Cardiac muscle cell (in vitro differentiated cells and primary cell): Measurements from ENCODE around the gene TRA2B. TPM values are rescaled to one million over a fixed set of nuclear protein-coding genes. Genes with fewer than 3 reads are reported as not detected.
"Not testable (repeated sequence)": the region's sequence is repeated elsewhere in the genome, so short reads cannot be mapped to it uniquely, and the experiment has no call there.

Experiments
- DNase-seq, 2 donors: peaks; one replicate each; pipeline versions ENCODE4 v3.0.0 to v3.0.0-alpha.2; 2010 to 2017; ENCODE audit warnings: low read depth in 1 of 2, low spot score in 1 of 2
- H3K27ac ChIP-seq: fragments of 200-600 bp; sonication (generic); 2 replicates; pipeline ENCODE4 v1.5.1; 2016
- H3K27me3 ChIP-seq: fragments of 200-600 bp; sonication (generic); 2 replicates; pipeline ENCODE4 v1.6.0; 2016; ENCODE audit warnings: control low read depth
- H3K36me3 ChIP-seq: fragments of 200-600 bp; sonication (generic); 2 replicates; pipeline ENCODE4 v1.5.1; 2016; ENCODE audit warnings: control low read depth
- H3K4me1 ChIP-seq: fragments of 200-600 bp; sonication (generic); 2 replicates; pipeline ENCODE4 v1.8.1; 2017; ENCODE audit warnings: low read depth, mild to moderate bottlenecking, mixed run types
- H3K4me3 ChIP-seq: fragments of 200-600 bp; sonication (generic); 2 replicates; pipeline ENCODE4 v1.5.1; 2016; ENCODE audit warnings: mild to moderate bottlenecking
- H3K9me3 ChIP-seq: fragments of 200-600 bp; sonication (generic); 2 replicates; pipeline ENCODE4 v1.5.1; 2017; ENCODE audit warnings: low read depth, mild to moderate bottlenecking, control low read depth
- polyA plus RNA-seq: library from polyadenylated mRNA; unstranded; fragments of >200 nt; fragmentation: Nextera tagmentation; extraction: Ambion mirVana; gene quantifications from 2 replicates; pipeline ENCODE4 v1.2.1, GENCODE V29; 2016
- total RNA-seq: library from RNA; depleted of rRNA; stranded (reverse); fragments of >200 nt; gene quantifications from 2 replicates; pipeline ENCODE4 v1.2.3, GENCODE V29; 2016
- TF ChIP-seq, protein P1 (sequence below): IDR thresholded peaks from 2 replicates; pipeline ENCODE4 v1.5.1; 2012; ENCODE audit warnings: low read depth, mild to moderate bottlenecking, low read length

TRA2B gene
- total and polyA plus RNA-seq, 2 experiments from 2014 or later = 129 to 320 TPM

DNA sequence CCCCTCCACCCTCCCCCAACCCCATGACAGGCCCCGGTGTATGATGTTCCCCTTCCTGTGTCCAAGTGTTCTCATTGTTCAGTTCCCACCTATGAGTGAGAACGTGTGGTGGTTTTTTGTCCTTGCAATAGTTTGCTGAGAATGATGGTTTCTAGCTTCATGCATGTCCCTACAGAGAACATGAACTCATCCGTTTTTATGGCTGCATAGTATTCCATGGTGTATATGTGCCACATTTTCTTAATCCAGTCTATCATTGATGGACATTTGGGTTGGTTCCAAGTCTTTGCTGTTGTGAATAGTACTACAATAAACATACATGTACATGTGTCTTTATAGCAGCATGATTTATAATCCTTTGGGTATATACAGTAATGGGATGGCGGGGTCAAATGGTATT, 27.9 kb downstream of the TRA2B start:
- not testable (repeated sequence) for DNase-seq, H3K36me3 ChIP-seq, H3K9me3 ChIP-seq, H3K4me3 ChIP-seq, H3K27me3 ChIP-seq, H3K4me1 ChIP-seq, H3K27ac ChIP-seq

DNA sequence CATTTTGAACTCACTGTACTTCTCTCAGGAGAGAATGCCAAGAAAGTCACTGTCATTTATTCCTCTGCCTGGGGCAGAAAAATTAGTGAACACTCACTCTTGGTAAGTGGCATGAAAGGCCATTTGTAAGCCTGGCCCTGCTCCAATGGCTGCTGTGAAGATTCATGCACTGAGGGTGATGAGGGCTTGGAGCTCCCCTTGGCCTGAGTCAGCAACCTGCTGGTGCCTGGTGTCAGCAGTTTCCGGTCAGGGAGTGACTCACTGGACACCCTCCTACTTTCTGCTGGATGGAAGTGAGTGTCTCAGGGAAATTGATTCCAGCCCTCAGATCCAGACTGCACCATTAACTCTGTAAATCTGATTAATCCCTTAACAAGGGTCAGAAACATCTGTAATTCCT, 37.6 kb downstream of the TRA2B start:
- Histone ChIP-seq H3K36me3 (no peaks in the 10 kb centered on the region), H3K27me3 (no peaks in the 10 kb centered on the region), H3K4me1 (no peaks in the 10 kb centered on the region), H3K27ac (no peak overlapping the region), H3K9me3 (no peaks in the 10 kb centered on the region), H3K4me3 (no peak overlapping the region)
- peak; percentile 41 to 82 for DNase-seq
- TF ChIP-seq, protein P1, sequence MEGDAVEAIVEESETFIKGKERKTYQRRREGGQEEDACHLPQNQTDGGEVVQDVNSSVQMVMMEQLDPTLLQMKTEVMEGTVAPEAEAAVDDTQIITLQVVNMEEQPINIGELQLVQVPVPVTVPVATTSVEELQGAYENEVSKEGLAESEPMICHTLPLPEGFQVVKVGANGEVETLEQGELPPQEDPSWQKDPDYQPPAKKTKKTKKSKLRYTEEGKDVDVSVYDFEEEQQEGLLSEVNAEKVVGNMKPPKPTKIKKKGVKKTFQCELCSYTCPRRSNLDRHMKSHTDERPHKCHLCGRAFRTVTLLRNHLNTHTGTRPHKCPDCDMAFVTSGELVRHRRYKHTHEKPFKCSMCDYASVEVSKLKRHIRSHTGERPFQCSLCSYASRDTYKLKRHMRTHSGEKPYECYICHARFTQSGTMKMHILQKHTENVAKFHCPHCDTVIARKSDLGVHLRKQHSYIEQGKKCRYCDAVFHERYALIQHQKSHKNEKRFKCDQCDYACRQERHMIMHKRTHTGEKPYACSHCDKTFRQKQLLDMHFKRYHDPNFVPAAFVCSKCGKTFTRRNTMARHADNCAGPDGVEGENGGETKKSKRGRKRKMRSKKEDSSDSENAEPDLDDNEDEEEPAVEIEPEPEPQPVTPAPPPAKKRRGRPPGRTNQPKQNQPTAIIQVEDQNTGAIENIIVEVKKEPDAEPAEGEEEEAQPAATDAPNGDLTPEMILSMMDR = no peak

DNA sequence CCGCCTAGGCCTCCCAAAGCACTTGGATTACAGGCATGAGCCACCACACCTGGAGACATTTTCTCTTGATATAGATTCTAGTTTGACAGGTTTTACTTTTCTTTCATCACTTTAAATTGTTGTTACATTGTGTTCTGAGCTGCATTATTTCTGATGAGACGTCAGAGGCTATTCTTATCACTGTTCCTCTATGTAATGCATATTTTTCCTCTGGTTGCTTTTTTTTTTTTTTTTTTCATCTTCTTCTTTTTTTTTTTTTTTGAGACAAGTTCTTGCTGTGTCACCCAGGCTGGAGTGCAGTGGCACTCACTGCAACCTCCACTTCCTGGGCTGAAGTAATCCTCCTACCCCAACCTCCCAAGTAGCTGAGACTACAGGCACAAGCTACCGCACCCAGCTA, 41.2 kb downstream of the TRA2B start:
- Histone ChIP-seq H3K27ac (no peak overlapping the region), H3K27me3 (no peaks in the 10 kb centered on the region)
- peak in 1 of 2 donors; percentile 23 for DNase-seq

DNA sequence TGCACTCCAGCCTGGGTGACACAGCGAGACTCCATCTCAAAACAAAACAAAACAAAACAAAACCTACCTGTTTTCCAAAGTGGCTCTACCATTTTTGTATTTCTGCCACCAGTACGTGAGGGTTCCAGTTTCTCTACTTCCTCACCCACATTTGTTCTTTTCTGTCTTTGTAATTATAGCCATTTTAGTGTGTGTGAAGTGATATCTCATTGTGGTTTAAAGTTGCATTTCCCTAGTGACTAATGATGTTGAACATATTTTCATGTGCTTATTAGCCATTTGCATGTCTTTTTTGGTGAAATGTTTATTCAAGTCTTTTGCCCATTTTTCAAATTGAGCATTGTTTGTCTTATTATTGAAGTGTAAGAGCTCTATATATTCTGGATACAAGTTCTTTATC, 50.7 kb downstream of the TRA2B start:
- Histone ChIP-seq H3K4me1 (no peaks in the 10 kb centered on the region), H3K27ac (no peak overlapping the region), H3K27me3 (no peaks in the 10 kb centered on the region), H3K36me3 (no peaks in the 10 kb centered on the region), H3K9me3 (no peaks in the 10 kb centered on the region), H3K4me3 (no peak overlapping the region)
- TF ChIP-seq, protein P1 = no peak
- no peak for DNase-seq

More for the DNA sequence above, 41.2 kb downstream of the TRA2B start:
- TF ChIP-seq, protein P1 = no peak
- Histone ChIP-seq H3K4me1 (no peaks in the 10 kb centered on the region), H3K4me3 (no peak overlapping the region), H3K9me3 (no peaks in the 10 kb centered on the region), H3K36me3 (no peaks in the 10 kb centered on the region)

DNA sequence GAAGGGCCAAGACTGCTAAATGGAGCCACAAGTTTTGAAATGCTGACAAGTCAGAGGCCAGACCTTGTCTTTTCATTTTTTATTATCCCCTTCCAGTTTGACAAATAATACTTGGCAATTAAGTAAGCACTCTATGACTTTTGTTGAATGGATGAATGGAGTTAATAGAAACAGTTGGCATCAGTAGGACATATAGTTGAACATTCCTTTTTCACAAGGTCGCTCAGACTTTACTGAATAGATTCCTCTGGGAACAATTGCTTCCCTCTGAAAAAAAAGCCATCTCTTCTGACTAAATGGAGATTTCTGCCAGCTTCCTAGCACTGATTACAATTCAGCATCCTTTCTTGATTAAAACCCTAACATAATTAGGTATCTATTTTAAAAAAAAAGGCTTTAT, 53.2 kb downstream of the TRA2B start:
- H3K9me3 ChIP-seq = no peaks in the 10 kb centered on the region
- no peak for DNase-seq

DNA sequence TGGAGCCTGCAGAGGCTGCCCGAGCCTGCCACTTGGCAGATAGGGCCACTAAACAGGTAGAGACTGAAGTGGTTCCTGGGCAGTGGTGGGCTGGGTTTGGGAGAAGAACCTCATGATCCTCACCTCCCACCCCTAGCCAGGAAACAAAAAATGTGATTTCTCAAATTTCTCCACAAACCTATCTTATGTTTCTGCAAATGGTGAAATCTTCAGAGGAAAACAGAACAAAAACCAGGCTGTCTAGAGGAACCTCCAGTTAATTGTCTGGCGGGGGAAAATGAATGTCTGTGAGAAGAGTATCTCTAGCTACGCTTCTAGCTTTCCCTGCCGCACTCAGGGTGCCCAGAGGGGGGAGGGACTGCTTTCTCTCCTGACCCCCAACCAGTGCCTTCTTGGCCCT, 55.9 kb downstream of the TRA2B start:
- no peak for DNase-seq
- Histone ChIP-seq H3K36me3 (no peaks in the 10 kb centered on the region), H3K27ac (no peak overlapping the region), H3K4me3 (no peak overlapping the region), H3K9me3 (no peaks in the 10 kb centered on the region), H3K27me3 (no peaks in the 10 kb centered on the region), H3K4me1 (no peaks in the 10 kb centered on the region)
- TF ChIP-seq, protein P1 = no peak

More for the DNA sequence above, 53.2 kb downstream of the TRA2B start:
- no peaks in the 10 kb centered on the region for H3K4me1 ChIP-seq
- H3K27ac ChIP-seq = no peak overlapping the region
- H3K27me3 ChIP-seq = no peaks in the 10 kb centered on the region
- no peak overlapping the region for H3K4me3 ChIP-seq
- H3K36me3 ChIP-seq = no peaks in the 10 kb centered on the region
- TF ChIP-seq, protein P1 = no peak
